Muscle of arm (tissue), 12 donors: Measurements from ENCODE around the gene TTLL9. TPM values are rescaled to one million over a fixed set of nuclear protein-coding genes. Genes with fewer than 3 reads are reported as not detected.

Experiments
- DNase-seq: peaks from one replicate; pipeline ENCODE4 v3.0.0-alpha.2; 2013
- polyA plus RNA-seq, 12 donors: library from polyadenylated mRNA; unstranded; fragments of 120-200 nt; gene quantifications; one replicate each; pipeline ENCODE4 v1.2.1, GENCODE V29; 2013; ENCODE audit not compliant: insufficient read length in 12 of 12

The TTLL9 gene
- polyA plus RNA-seq, 12 donors: 0.18 to 0.47 (median 0.38) TPM; not detected in 5

- peak; percentile 86 for DNase-seq
Observed at GRCh38 chr20:31879143-31879987, 8.9 kb downstream of the TTLL9 start.

DNA sequence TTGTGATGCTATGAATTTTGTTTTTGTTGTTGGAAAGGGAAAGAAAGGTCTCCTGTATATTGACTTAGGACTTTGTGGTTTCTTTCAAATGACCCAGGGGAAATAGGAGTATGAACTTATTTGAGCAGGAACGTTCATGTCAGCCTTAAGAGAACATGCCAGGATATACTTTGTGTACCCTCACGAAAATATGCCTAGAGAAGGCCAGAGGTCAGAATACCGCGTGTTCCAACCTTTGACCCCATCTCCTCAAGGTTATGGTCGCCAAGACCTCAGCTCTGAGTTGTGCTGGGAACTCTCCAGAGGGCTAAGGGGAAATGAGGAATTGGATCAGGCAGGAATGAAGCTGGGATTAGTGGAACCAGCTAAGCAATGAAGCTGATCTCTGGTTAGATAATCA lies 11.5 kb downstream of the TTLL9 start:
- DNase-seq: no peak

DNA sequence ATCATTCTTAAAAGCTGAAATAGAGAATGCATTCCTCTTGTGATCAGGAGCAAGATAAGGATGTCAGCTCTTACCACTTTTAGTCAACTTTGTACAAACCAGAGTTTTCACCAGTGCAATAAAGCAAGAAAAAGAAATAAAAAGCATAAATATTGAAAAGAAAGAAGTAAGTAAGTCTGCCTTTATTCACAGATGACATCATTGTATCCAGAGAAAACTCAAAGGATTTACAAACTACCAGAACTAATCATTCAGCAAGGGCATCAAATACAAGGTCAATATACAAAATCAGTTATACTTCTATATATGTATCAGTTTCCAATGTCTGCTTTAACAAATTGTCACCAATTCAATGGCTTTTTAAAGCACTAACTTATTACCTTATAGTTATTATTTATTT lies 13.4 kb downstream of the TTLL9 start:
- DNase-seq: no peak

- DNase-seq: no peak
Observed at GRCh38 chr20:31890646-31891045, 20.2 kb downstream of the TTLL9 start.

GRCh38 chr20:31894980-31895675 lies 24.7 kb downstream of the TTLL9 start:
- DNase-seq: peak; percentile 37

DNA sequence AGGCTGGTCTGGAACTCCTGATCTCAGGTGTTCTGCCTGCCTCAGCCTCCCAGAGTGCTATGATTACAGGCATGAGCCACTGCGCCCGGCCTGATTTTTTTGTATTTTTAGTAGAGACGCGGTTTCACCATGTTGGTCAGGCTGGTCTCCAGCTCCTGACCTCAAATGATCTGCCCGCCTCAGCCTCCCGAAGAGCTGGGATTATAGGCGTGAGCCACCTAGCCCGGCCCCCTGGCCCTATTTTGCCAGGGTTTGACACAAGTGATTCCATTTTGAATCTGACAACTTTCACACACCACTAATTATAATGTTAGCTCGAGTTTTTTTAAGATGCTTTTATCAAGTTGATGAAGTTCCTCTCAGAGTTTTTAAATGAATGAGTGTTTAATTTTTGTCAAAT lies 25.6 kb downstream of the TTLL9 start:
- no peak for DNase-seq

DNA sequence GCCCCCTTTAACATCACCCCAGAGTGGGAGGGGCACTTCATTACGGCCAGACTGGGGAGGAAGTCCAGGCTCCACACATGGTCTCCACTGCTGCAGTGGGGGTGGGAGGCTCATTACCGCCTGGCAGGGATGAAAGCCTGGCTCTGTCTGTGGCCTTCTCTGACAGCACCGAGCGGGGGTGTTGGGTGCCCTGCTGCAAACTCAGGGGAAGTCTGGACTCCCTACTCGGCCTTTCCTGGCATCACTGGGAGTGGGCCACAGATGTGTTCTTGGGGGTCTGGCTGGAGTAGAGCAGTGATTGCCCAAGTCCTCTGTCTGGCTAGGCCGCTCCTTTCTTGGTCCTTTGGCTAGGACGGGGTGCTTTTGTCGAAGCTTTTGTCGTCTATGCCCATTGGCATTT lies 27.1 kb downstream of the TTLL9 start:
- DNase-seq: no peak

DNA sequence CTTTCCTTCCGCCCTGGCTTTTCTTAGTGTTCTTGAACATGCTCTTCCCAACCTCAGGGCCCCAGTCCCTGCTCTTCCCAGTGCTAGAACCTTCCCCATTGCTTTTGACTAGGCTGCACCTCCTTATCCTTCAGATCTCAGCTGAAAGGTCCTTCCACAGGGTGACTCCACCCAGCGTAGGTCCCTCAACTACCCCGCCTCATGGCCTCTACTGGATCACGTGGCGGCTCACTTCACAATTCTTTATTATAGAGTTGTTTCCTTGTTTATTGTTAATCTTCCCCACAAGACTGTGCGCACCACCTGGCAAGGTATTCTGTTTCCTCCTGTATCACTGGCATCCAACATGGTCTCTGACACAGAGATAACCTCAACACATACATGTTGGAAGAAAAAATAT lies 31.2 kb downstream of the TTLL9 start:
- no peak for DNase-seq

DNA sequence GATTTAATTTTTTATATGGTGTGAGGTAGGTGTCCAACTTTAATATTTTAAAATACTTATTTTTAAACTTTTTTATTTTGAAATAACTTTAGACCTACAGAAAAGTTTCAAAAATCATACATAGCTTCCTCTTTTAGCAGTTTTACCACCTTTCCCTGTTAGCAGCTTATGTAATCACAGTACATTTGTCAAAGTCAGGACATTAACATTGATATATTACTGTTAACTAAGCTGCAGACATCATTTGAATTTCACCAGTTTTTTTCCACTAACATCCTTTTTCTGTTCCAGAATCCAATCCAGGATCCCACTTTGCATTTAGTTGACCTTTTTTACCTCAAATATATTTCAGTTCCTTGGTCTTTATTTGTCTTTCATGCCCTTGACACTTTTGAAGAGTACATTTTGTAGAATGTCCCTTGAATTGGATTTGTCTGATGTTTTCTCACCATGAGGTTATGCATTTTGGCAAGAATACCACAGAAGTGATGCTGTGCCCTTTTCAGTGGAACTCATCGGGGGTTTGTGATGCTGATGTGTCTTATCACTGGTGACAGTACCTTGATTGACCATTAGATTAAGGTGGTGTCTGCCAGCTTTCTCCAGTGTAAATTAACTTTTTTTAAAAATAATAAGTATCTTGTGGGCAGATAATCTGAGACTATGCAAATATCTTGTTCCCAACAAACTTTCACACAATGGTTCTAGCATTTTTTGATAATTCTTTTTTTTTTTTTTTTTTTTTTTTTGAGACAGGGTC lies 33.4 kb downstream of the TTLL9 start:
- DNase-seq: no peak

- no peak for DNase-seq
Observed at GRCh38 chr20:31906001-31906400, 35.6 kb downstream of the TTLL9 start.

DNA sequence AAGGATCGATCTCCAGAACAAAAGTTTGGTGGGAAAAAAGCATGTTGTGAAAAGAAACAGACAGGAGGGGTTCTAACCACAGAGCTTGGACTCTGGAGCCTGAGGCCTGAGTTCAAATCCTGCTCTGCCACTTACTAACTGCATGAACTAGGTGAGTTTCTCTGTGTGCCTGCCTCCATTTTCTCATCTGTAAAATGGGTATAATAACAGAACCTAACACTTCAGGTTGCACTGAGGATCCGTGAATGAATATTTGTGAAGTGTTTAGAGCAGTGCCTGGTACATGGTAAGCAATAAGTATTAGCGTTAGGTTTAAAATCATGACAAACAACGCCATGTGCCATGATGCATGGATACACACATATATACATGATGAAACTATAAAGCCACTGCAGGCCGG lies 36.6 kb downstream of the TTLL9 start:
- no peak for DNase-seq

DNA sequence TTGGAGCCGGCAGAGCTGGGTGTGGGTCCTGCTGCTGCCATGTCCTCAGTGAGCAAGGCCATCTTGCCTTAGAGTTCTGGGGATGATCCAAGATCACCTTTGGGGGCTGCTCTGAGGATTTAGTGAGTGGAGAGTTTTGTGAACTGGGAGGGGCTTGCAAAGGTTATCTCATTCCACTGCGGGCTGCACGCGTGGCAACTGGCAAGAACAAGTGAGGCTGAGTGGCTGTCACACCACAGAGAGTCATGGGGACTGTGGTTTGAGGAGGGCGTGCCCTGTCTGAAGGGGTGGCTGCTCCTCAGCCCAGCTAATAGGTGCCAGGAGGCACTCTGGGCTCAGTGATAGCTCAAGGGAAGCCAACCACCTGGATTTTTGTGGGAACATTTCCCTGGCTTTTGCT lies 37.6 kb downstream of the TTLL9 start:
- DNase-seq: no peak

- no peak for DNase-seq
Observed at GRCh38 chr20:31908424-31908823, 38.0 kb downstream of the TTLL9 start.

DNA sequence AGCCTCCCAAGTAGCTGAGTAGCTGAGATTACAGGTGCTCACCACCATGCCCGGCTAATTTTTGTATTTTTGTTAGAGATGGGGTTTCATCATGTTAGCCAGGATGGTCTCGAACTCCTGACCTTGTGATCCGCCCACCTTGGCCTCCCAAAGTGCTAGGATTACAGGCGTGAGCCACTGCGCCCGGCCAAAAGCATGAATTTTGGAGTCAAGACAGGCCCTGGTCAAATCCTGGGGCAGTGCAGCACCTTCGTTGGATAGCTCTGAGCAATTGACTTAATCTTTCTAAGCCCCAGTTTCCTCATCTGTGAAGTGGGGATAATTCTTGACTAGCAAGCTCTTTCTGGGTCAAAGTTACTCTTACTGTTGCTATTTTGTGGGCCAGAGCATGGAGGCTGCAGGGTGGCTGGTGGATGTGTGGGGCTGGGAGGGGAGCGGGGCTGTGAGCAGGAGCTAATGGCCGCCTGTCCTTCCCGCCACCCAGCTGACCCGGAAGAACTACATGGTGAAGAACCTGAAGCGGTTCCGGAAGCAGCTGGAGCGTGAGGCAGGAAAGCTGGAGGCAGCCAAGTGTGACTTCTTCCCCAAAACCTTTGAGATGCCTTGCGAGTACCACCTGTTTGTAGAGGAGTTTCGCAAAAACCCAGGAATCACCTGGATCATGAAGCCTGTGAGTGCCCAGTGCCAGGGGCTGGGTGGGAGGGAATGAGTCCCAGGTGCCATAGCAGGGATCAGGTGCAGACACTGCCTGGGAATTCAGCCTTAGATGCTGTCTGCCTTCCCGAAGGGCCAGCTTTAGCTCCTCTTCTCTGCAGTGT lies 39.0 kb downstream of the TTLL9 start:
- no peak for DNase-seq

DNA sequence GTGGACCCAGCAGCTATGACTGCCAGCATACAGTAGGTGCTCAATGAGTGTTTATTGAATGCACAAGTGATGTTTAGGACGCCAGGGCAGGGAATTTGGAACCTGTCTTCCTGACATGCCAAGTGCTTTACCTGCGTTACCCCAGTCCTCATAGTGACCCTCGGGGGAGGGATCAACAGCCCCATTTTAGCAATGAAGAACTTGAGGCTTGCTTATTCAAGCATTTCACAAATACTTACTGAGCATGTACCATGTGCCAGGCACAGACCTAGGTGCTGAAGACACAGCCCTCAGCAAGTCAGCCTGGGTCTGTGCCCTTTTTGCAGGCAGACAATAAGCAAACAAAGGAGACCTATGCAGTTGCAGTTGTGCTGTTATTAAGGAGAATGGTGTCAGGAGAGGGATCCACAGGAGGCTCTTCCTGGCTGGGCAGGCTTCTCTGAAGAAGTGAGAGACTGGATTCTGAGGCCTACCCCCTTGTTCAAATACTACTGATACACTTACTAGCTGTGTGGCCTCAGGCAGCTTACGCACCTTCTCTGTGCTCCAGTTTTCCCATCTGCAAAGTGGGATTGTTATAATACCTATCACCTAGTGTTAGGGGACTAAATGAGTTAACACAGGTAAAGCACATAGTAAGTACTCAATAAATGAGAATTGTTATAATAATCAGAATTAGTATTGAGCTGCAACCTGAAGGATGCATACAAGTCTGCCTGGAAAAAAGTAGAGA lies 39.8 kb downstream of the TTLL9 start:
- no peak for DNase-seq

DNA sequence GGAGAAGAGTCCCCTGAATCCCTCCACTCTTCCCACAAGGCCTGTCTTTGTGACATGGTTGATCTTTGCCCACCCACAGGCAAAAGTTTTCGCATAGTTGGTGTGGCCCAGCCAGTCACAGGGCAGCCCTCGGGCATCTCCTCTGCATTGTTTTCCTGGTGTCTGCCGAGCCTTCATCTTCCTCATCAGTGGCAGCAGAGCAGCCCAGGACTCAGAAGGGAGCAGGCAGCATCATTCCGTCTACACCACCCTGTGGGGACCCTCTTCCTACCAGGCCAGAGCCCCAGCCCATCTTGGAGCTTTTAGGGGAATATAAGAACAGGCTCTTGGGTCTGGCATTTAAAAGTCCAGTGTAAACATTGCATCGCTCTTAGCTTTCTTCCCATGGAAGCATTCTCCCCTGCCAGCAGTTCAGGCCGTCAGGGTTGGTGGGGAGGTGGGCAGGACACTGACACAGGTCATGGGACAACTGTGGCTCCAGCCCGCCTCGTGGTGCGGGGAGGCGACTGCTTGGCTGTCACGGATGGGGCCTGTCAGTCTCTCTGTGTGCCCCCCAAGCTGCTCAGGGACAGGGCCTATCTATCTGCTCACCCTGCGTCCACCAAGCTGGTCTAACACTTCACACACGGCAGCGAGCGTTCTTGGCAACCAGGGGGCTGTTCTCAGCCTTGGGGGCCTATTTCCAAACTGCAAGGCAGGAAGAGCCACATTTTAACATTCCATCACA lies 43.2 kb downstream of the TTLL9 start:
- DNase-seq: no peak

- no peak for DNase-seq
Observed at GRCh38 chr20:31914170-31914569, 43.7 kb downstream of the TTLL9 start.

DNA sequence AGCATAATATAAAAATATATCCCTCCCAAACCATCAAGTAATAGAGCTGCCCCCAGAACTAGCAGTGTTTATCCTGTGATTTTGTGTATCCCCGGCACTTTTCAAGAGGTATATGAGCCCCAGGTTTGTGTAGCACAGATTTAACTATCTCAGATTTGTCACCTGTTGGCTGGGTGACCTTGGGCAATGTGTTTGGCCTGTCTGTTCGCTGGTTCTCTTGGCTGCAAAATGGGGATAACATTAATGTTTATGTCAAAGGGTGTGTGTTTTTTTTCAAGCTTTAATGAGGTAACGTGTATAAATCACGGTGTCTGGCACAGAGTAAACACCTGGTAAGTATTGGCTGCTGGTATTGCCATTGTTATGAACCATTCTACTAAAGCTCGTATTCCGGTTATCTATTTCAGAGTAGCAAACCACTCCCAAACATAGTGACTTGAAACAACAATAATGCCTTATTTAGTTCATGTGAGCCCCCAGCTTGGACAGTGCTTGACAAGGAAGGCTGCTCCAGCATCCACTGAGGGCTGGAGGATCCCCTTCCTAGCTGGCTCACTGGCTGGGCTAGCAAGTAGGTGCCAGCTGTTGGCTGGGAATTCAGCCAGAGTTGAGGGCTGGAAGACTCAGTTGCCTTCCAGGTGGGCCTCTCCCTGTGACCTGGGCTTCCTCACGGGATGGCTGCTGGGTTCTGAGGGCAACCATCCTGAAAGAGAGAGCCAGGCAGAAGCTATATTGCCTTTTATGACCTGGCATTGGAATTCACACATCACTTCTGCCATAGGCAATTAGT lies 45.3 kb downstream of the TTLL9 start:
- DNase-seq: no peak

GRCh38 chr20:31916708-31917107 lies 46.3 kb downstream of the TTLL9 start:
- DNase-seq: no peak
